ENCODE results near the gene FTMT. TPM values are rescaled to one million over a fixed set of nuclear protein-coding genes. Genes with fewer than 3 reads are reported as not detected.

Gene FTMT
- total and polyA plus RNA-seq, 2 donors (not counting 3 experiments of a cell fraction or from before 2014, with no cell fraction given): not detected

DNA sequence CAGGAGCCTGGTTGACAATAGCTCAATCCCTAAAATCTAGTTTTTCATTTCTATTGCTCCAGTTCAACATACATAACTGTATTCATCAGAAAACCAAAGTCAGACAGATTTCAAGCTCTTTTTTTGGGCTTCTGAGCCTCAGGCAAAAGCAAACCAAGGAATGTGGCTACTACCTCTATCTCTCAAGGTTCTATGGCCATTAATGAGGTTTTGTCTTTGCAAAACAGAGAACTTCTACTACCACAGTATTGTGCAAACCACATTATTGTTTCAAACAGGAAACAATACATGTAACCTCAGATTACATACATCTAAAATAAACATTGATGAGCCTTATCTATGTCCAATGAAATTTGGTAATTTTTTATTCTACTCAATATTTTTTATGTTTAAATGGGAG, 35.5 kb upstream of the FTMT start:
- no peaks in the 10 kb centered on the region for H3K36me3 ChIP-seq (ENCODE audit: control insufficient read depth in 2 of 2, extremely low read depth in 1 of 2, insufficient read depth in 2 of 2, low read length in 2 of 2)
- no peaks in the 10 kb centered on the region for H3K9me1 ChIP-seq (replicated peaks; ENCODE audit: control insufficient read depth, extremely low read depth, insufficient read depth, low read length)
- intact Hi-C loops (cut with micrococcal nuclease) (no loop called here), dilution Hi-C loops (cut with MboI; ENCODE audit: extremely low pct_ligation_motif_present, low sequenced_read_pairs) (no loop called here)
- no peak overlapping the region for H2AFZ ChIP-seq (ENCODE audit: low read depth, low read length)
- no peak for TF ChIP-seq CTCF (IDR thresholded peaks at IDR 0.05; ENCODE audit: extremely low read depth in 1 of 2, insufficient read depth in 1 of 2, low read depth in 1 of 2, low read length in 2 of 2)
- TF ChIP-seq FOS (IDR thresholded peaks at IDR 0.05; ENCODE audit: borderline replicate concordance, insufficient read depth, low read length): no peak
- no peak for TF ChIP-seq MYC (IDR thresholded peaks at IDR 0.05; ENCODE audit: low read depth, low read length)
- TF ChIP-seq EZH2 (IDR thresholded peaks at IDR 0.05; ENCODE audit: borderline replicate concordance, low read depth, low read length, severe bottlenecking): no peak
- no peak for TF ChIP-seq POLR2A (IDR thresholded peaks at IDR 0.05; ENCODE audit: low read depth, low read length)
- TF ChIP-seq, protein P1, sequence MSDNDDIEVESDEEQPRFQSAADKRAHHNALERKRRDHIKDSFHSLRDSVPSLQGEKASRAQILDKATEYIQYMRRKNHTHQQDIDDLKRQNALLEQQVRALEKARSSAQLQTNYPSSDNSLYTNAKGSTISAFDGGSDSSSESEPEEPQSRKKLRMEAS (IDR thresholded peaks at IDR 0.05; ENCODE audit: insufficient read depth, insufficient read length): no peak
- no peak for TF ChIP-seq GATA2 (IDR thresholded peaks at IDR 0.05; ENCODE audit: insufficient read depth, insufficient read length, low read depth, low read length)
- no peak for TF ChIP-seq POLR2AphosphoS5 (IDR thresholded peaks at IDR 0.05; ENCODE audit: insufficient read depth, low read depth, low read length)
- H4K20me1 ChIP-seq (replicated peaks; ENCODE audit: control insufficient read depth, extremely low read depth, insufficient read depth, low read length): no peaks in the 10 kb centered on the region
- H3K4me2 ChIP-seq (ENCODE audit: insufficient read depth, low read length): no peak overlapping the region
- no peaks in the 10 kb centered on the region for H3K9me3 ChIP-seq (replicated peaks; ENCODE audit: control insufficient read depth, insufficient read depth, low read length)
- no peak overlapping the region for H3K4me3 ChIP-seq (replicated peaks in 1 of 3; ENCODE audit: insufficient read depth in 1 of 3, low read depth in 1 of 3, low read length in 3 of 3)
- DNase-seq (ENCODE audit: low read depth, low spot score) (no peak), FAIRE-seq (no peak)
- H3K27me3 ChIP-seq (ENCODE audit: control insufficient read depth in 2 of 2, insufficient read depth in 2 of 2, low read length in 2 of 2): no peaks in the 10 kb centered on the region
- no peak overlapping the region for H3K27ac ChIP-seq (ENCODE audit: insufficient read depth, low read depth, low read length)
- H3K9ac ChIP-seq (replicated peaks; ENCODE audit: extremely low read depth, insufficient read depth, low read length): no peak overlapping the region
- no peaks in the 10 kb centered on the region for H3K4me1 ChIP-seq (ENCODE audit: control insufficient read depth, extremely low read depth, insufficient read depth, low read length)
- ChIA-PET CTCF (no interaction called here), POLR2A (no interaction called here)
- no peaks in the 10 kb centered on the region for H3K79me2 ChIP-seq (ENCODE audit: control insufficient read depth, insufficient read depth, low read length)
- BruUV-seq (replicated peaks): no TSS peak

Data from endothelial cell of umbilical vein (primary cell).